HCT116 (cell line): ENCODE results near the gene NAPSA. TPM values are rescaled to one million over a fixed set of nuclear protein-coding genes. Genes with fewer than 3 reads are reported as not detected.
A peak's percentile ranks its signal among the peaks of the same experiment; 100 is the strongest.

ENCODE experiments used
- ATAC-seq: fragments of 200-7000 bp; cut with Tn5 transposase; 2 replicates; pipeline ENCODE4 v1.9.1; 2020; ENCODE audit warnings: mild to moderate bottlenecking, moderate library complexity
- BruUV-seq: library from RNA; stranded (reverse); fragments of 400-500 nt; replicated peaks from 2 replicates; lab custom pipeline; 2021; lab: Mats Ljungman, UMichigan
- CTCF ChIA-PET: fragments of 300-600 bp; sonication (Branson Sonifier 250); formaldehyde crosslinking; loops from one replicate; lab custom pipeline; 2021; ENCODE audit warnings: antibody characterized with exemption; lab: Charles Lee
- POLR2A ChIA-PET: fragments of 300-600, 350-600 bp; sonication (Branson Sonifier 250); formaldehyde crosslinking; loops from one replicate; lab custom pipeline; 2021; ENCODE audit warnings: antibody characterized with exemption; lab: Charles Lee
- RAD21 ChIA-PET, 2 experiments: fragments of 300-600 bp; sonication (Branson Sonifier 250); formaldehyde crosslinking; loops; one replicate each; lab custom pipeline; 2023; ENCODE audit warnings: low total read pairs in 2 of 2; ENCODE audit not compliant: uncharacterized antibody in 2 of 2, unreplicated experiment in 2 of 2, low non-redundant PET in 1 of 2; lab: Charles Lee
- DNase-seq: peaks from one replicate; pipeline ENCODE4 v3.0.0-alpha.2; 2010; ENCODE audit warnings: low read depth, low spot score
- H2AFZ ChIP-seq: fragments of 200-600 bp; shearing (Covaris generic), sonication (generic); 2 replicates; pipeline ENCODE4 v1.6.1; 2017; ENCODE audit warnings: low read depth, mixed run types, mixed read lengths, antibody characterized with exemption, low read length; ENCODE audit not compliant: poor library complexity, severe bottlenecking
- H3K27ac ChIP-seq: 2 replicates; pipeline ENCODE4 v1.5.1; 2012; ENCODE audit warnings: low read depth, low read length
- H3K27me3 ChIP-seq: fragments of 200-600 bp; sonication (generic); 2 replicates; pipeline ENCODE4 v1.6.1; 2016; ENCODE audit warnings: mixed run types, low read length, mixed read lengths; ENCODE audit not compliant: insufficient read depth
- H3K36me3 ChIP-seq, 2 experiments: fragments of 200-500 bp in 1 of 2; fragments of 200-600 bp in 1 of 2; sonication (Bioruptor generic) in 1 of 2; sonication (generic) in 1 of 2; 2 replicates each; pipeline versions ENCODE4 v1.5.1 to v1.6.1; 2014 to 2016; ENCODE audit warnings: low read length in 2 of 2, inconsistent platforms in 1 of 2, mixed read lengths in 1 of 2, mixed run types in 1 of 2; ENCODE audit not compliant: insufficient read depth in 2 of 2, control insufficient read depth in 1 of 2
- H3K4me1 ChIP-seq, 2 experiments: fragments of 200-600 bp in 1 of 2; sonication (generic) in 1 of 2; 2 replicates each; pipeline versions ENCODE4 v1.5.1 to v1.6.1; 2012 to 2017; ENCODE audit warnings: low read length in 2 of 2, inconsistent platforms in 1 of 2, mild to moderate bottlenecking in 1 of 2, mixed read lengths in 1 of 2, mixed run types in 1 of 2, moderate library complexity in 1 of 2; ENCODE audit not compliant: insufficient read depth in 2 of 2, control insufficient read depth in 1 of 2
- H3K4me2 ChIP-seq: fragments of 200-600 bp; sonication (generic); 2 replicates; pipeline ENCODE4 v1.6.1; 2017; ENCODE audit warnings: mixed run types, low read length, mixed read lengths
- H3K4me3 ChIP-seq, 2 experiments: fragments of 200-600 bp in 1 of 2; sonication (generic) in 1 of 2; replicated peaks in 1 of 2; 2 replicates each; pipeline ENCODE4 v1.5.1; 2011 to 2016; ENCODE audit warnings: low read length in 2 of 2, control low read depth in 1 of 2, low read depth in 1 of 2, mild to moderate bottlenecking in 1 of 2, mixed read lengths in 1 of 2, mixed run types in 1 of 2
- H3K79me2 ChIP-seq: fragments of 200-600 bp; sonication (generic); 2 replicates; pipeline ENCODE4 v1.6.1; 2017; ENCODE audit warnings: mild to moderate bottlenecking, mixed run types, low read length, moderate library complexity, mixed read lengths; ENCODE audit not compliant: insufficient read depth
- H3K9ac ChIP-seq: fragments of 200-600 bp; sonication (generic); 2 replicates; pipeline ENCODE4 v1.6.1; 2016; ENCODE audit warnings: low read length, mixed read lengths
- H3K9me2 ChIP-seq: fragments of 200-600 bp; sonication (generic), shearing (Covaris generic); 2 replicates; pipeline ENCODE4 v1.6.1; 2017; ENCODE audit warnings: mixed run types, mild to moderate bottlenecking, moderate library complexity; ENCODE audit not compliant: insufficient read depth
- H3K9me3 ChIP-seq, 2 experiments: fragments of 200-500 bp in 1 of 2; fragments of 200-600 bp in 1 of 2; sonication (Bioruptor generic) in 1 of 2; sonication (generic) in 1 of 2; 2 replicates each; pipeline ENCODE4 v1.6.1; 2014 to 2017; ENCODE audit warnings: low read length in 2 of 2, mixed read lengths in 2 of 2, inconsistent platforms in 1 of 2, low read depth in 1 of 2, mild to moderate bottlenecking in 1 of 2, mixed run types in 1 of 2, moderate library complexity in 1 of 2; ENCODE audit not compliant: control insufficient read depth in 1 of 2, insufficient read depth in 1 of 2
- H4K20me1 ChIP-seq: fragments of 200-600 bp; sonication (generic), shearing (Covaris generic); 2 replicates; pipeline ENCODE4 v1.6.1; 2017; ENCODE audit warnings: mixed run types, mild to moderate bottlenecking, moderate library complexity; ENCODE audit not compliant: insufficient read depth
- CBX3 ChIP-seq: IDR thresholded peaks from 2 replicates; pipeline ENCODE4 v1.6.1; 2012; ENCODE audit warnings: low read depth
- CEBPB ChIP-seq: IDR thresholded peaks from 2 replicates; pipeline ENCODE4 v1.6.1; 2012; ENCODE audit warnings: low read depth
- CTCF ChIP-seq, 3 experiments: fragments of 200-600 bp in 1 of 3; sonication (generic) in 1 of 3; IDR thresholded peaks in 2 of 3; conservative IDR thresholded peaks in 1 of 3; 2 replicates each; pipeline ENCODE4 v1.5.1; 2012 to 2017; ENCODE audit warnings: low read depth in 2 of 3, low read length in 2 of 3, antibody characterized with exemption in 1 of 3, borderline replicate concordance in 1 of 3, control low read depth in 1 of 3, mild to moderate bottlenecking in 1 of 3, mixed read lengths in 1 of 3, mixed run types in 1 of 3, moderate library complexity in 1 of 3; ENCODE audit not compliant: insufficient read depth in 1 of 3
- EGR1 ChIP-seq: IDR thresholded peaks from 2 replicates; pipeline ENCODE4 v1.6.1; 2012; ENCODE audit warnings: low read depth
- ELF1 ChIP-seq: IDR thresholded peaks from 2 replicates; pipeline ENCODE4 v1.6.1; 2012; ENCODE audit warnings: low read depth, borderline replicate concordance
- EZH2 ChIP-seq: fragments of 200-600 bp; sonication (generic); IDR thresholded peaks from 2 replicates; pipeline ENCODE4 v1.6.1; 2017; ENCODE audit warnings: antibody characterized with exemption, mixed run types
- POLR2A ChIP-seq: IDR thresholded peaks from 2 replicates; pipeline ENCODE4 v1.7.0; 2011; ENCODE audit warnings: borderline replicate concordance; ENCODE audit not compliant: insufficient read depth, insufficient read length; ENCODE audit errors: extremely low read depth
- POLR2AphosphoS5 ChIP-seq: IDR thresholded peaks from 2 replicates; pipeline ENCODE4 v1.6.1; 2011; ENCODE audit warnings: mild to moderate bottlenecking, low read depth, low read length, moderate library complexity
- SIN3A ChIP-seq: IDR thresholded peaks from 2 replicates; pipeline ENCODE4 v1.6.1; 2012; ENCODE audit warnings: low read depth
- SP1 ChIP-seq: IDR thresholded peaks from 2 replicates; pipeline ENCODE4 v1.6.1; 2012; ENCODE audit warnings: low read depth
- SRF ChIP-seq: IDR thresholded peaks from 2 replicates; pipeline ENCODE4 v1.6.1; 2012; ENCODE audit warnings: low read depth
- ZFX ChIP-seq: fragments of 450-650 bp; IDR thresholded peaks from 2 replicates; pipeline ENCODE4 v1.6.1; 2017
- ZNF274 ChIP-seq: fragments of 200-500 bp; sonication (Bioruptor generic); IDR thresholded peaks from 2 replicates; pipeline ENCODE4 v1.6.1; 2014; ENCODE audit warnings: mild to moderate bottlenecking, low read depth, low read length, inconsistent platforms
- intact Hi-C: fragments of 100-400 bp; cut with micrococcal nuclease; formaldehyde crosslinking; loops from 2 replicates; pipeline ENCODE4 v1.10.0; 2022
- total RNA-seq: library from RNA; stranded (reverse); gene quantifications from one replicate; pipeline ENCODE4 v1.2.1, GENCODE V29; 2021; ENCODE audit not compliant: unreplicated experiment
- TF ChIP-seq, protein P1 (sequence below): IDR thresholded peaks from 2 replicates; pipeline ENCODE4 v1.6.1; 2011; ENCODE audit warnings: mild to moderate bottlenecking, low read length, moderate library complexity; ENCODE audit not compliant: insufficient replicate concordance; ENCODE audit errors: extremely low read depth
- TF ChIP-seq, protein P2 (sequence below): IDR thresholded peaks from 2 replicates; pipeline ENCODE4 v1.6.1; 2012; ENCODE audit warnings: low read depth

NAPSA gene
- total RNA-seq, 1 experiment from 2014 or later: 4.4 TPM

- CTCF ChIA-PET: no interaction called here
- peaks cover 43% of the 10 kb centered on the region for H3K79me2 ChIP-seq
- H3K9ac ChIP-seq: no peak overlapping the region
- TF ChIP-seq CTCF (IDR thresholded peaks at IDR 0.05 in 2 of 3, conservative IDR thresholded peaks at IDR 0.05 in 1 of 3; ENCODE audit: borderline replicate concordance in 1 of 3, insufficient read depth in 1 of 3, low read depth in 2 of 3, low read length in 2 of 3) (no peak), POLR2A (no peak), SIN3A (no peak), ZNF274 (no peak), SP1 (no peak), ZFX (no peak), ELF1 (no peak), EZH2 (no peak), SRF (no peak), CEBPB (no peak), EGR1 (no peak), CBX3 (no peak), POLR2AphosphoS5 (no peak)
- TF ChIP-seq, protein P1, sequence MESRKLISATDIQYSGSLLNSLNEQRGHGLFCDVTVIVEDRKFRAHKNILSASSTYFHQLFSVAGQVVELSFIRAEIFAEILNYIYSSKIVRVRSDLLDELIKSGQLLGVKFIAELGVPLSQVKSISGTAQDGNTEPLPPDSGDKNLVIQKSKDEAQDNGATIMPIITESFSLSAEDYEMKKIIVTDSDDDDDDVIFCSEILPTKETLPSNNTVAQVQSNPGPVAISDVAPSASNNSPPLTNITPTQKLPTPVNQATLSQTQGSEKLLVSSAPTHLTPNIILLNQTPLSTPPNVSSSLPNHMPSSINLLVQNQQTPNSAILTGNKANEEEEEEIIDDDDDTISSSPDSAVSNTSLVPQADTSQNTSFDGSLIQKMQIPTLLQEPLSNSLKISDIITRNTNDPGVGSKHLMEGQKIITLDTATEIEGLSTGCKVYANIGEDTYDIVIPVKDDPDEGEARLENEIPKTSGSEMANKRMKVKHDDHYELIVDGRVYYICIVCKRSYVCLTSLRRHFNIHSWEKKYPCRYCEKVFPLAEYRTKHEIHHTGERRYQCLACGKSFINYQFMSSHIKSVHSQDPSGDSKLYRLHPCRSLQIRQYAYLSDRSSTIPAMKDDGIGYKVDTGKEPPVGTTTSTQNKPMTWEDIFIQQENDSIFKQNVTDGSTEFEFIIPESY: no peak
- TF ChIP-seq, protein P2, sequence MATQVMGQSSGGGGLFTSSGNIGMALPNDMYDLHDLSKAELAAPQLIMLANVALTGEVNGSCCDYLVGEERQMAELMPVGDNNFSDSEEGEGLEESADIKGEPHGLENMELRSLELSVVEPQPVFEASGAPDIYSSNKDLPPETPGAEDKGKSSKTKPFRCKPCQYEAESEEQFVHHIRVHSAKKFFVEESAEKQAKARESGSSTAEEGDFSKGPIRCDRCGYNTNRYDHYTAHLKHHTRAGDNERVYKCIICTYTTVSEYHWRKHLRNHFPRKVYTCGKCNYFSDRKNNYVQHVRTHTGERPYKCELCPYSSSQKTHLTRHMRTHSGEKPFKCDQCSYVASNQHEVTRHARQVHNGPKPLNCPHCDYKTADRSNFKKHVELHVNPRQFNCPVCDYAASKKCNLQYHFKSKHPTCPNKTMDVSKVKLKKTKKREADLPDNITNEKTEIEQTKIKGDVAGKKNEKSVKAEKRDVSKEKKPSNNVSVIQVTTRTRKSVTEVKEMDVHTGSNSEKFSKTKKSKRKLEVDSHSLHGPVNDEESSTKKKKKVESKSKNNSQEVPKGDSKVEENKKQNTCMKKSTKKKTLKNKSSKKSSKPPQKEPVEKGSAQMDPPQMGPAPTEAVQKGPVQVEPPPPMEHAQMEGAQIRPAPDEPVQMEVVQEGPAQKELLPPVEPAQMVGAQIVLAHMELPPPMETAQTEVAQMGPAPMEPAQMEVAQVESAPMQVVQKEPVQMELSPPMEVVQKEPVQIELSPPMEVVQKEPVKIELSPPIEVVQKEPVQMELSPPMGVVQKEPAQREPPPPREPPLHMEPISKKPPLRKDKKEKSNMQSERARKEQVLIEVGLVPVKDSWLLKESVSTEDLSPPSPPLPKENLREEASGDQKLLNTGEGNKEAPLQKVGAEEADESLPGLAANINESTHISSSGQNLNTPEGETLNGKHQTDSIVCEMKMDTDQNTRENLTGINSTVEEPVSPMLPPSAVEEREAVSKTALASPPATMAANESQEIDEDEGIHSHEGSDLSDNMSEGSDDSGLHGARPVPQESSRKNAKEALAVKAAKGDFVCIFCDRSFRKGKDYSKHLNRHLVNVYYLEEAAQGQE: no peak
- no TSS peak for BruUV-seq
- no peaks in the 10 kb centered on the region for H3K27me3 ChIP-seq
- no peak overlapping the region for H3K27ac ChIP-seq
- POLR2A ChIA-PET: no interaction called here
- DNase-seq: no peak
- no peaks in the 10 kb centered on the region for H4K20me1 ChIP-seq
- RAD21 ChIA-PET: no interaction called here
- peaks cover 3 to 24% of the 10 kb centered on the region in 2 experiments; a peak in 1 of 4 replicates for H3K36me3 ChIP-seq
- no peaks in the 10 kb centered on the region for H3K9me3 ChIP-seq
- ATAC-seq: 0 out of 2 replicates have a peak, but pooled peaks have one; percentile 41
- no peak overlapping the region for H3K4me3 ChIP-seq
- H3K4me1 ChIP-seq: no peaks in the 10 kb centered on the region
- H3K9me2 ChIP-seq: no peaks in the 10 kb centered on the region
- no peak overlapping the region for H2AFZ ChIP-seq
- intact Hi-C loops: no loop called here
- H3K4me2 ChIP-seq: no peak overlapping the region
Observed at GRCh38 chr19:50398675-50399367, 33.4 kb upstream of the NAPSA start.
